ENCODE measurements around the gene PFKP. TPM values are rescaled to one million over a fixed set of nuclear protein-coding genes. Genes with fewer than 3 reads are reported as not detected.

The PFKP gene
- total RNA-seq, 4 donors from 2014 or later, result 54.9 to 79.3 (median 65.5) TPM

DNA sequence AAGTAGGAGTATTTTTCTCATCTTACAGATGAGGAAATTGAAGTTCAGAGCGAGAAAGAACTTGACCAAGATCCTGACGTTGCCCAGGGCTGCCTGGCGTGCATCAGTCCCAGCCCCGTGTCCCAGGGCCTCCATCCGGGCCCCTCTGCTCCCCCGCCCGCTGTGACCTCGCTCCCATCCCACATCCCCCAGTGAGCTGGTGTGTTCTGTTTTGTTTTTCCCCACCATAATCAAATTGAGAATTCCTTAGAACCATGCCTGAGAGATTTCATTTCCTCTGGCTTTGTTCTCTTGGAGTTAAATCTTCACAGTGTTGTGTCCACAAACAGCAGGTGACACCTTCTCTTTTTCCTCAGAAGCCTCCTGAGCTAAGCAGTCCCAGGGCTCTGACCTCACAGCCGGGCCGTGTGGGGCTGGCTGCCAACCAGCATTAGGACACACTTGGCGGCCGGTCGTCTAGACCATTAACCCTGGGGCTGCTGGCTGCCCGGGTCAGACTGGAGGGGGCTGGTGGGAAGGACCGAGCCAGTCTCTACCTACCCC lies 44.3 kb downstream of the PFKP start:
- WGBS, 2 donors, result 63 to 66% methylated on average over 15 of the region's 15 CpGs
- TF ChIP-seq, protein P1, sequence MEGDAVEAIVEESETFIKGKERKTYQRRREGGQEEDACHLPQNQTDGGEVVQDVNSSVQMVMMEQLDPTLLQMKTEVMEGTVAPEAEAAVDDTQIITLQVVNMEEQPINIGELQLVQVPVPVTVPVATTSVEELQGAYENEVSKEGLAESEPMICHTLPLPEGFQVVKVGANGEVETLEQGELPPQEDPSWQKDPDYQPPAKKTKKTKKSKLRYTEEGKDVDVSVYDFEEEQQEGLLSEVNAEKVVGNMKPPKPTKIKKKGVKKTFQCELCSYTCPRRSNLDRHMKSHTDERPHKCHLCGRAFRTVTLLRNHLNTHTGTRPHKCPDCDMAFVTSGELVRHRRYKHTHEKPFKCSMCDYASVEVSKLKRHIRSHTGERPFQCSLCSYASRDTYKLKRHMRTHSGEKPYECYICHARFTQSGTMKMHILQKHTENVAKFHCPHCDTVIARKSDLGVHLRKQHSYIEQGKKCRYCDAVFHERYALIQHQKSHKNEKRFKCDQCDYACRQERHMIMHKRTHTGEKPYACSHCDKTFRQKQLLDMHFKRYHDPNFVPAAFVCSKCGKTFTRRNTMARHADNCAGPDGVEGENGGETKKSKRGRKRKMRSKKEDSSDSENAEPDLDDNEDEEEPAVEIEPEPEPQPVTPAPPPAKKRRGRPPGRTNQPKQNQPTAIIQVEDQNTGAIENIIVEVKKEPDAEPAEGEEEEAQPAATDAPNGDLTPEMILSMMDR (IDR thresholded peaks at IDR 0.05), result no peak
- no peak for TF ChIP-seq POLR2A (IDR thresholded peaks at IDR 0.05)
- intact Hi-C loops (cut with DNase I; ENCODE audit: low total_unique reads), result no loop called here
- H3K4me3 ChIP-seq (ENCODE audit: low read depth, poor library complexity, severe bottlenecking), result no peak overlapping the region
- no peak for DNase-seq (ENCODE audit: low spot score in 2 of 2)

DNA sequence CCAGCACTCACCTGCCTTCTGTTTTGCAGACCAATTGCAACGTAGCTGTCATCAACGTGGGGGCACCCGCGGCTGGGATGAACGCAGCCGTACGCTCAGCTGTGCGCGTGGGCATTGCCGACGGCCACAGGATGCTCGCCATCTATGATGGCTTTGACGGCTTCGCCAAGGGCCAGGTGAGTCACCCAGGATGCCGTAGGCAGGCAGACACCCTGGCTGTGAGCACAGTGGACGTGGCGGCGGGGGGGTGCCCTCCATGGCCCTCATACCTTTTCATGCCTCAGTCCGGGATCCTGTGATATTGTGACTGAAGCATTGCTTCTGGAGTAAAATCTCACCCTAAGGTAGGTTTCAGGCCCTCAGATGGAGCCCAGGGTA lies 46.0 kb downstream of the PFKP start:
- DNase-seq (ENCODE audit: low spot score in 2 of 2), result no peak
- intact Hi-C loops (cut with DNase I; ENCODE audit: low total_unique reads), result no loop called here
- WGBS, 2 donors, result 91 to 98% methylated on average over 19 of the region's 19 CpGs
- no peak overlapping the region for H3K4me3 ChIP-seq (ENCODE audit: low read depth, poor library complexity, severe bottlenecking)
- no peak for TF ChIP-seq POLR2A (IDR thresholded peaks at IDR 0.05)
- TF ChIP-seq, protein P1 (IDR thresholded peaks at IDR 0.05), result no peak

DNA sequence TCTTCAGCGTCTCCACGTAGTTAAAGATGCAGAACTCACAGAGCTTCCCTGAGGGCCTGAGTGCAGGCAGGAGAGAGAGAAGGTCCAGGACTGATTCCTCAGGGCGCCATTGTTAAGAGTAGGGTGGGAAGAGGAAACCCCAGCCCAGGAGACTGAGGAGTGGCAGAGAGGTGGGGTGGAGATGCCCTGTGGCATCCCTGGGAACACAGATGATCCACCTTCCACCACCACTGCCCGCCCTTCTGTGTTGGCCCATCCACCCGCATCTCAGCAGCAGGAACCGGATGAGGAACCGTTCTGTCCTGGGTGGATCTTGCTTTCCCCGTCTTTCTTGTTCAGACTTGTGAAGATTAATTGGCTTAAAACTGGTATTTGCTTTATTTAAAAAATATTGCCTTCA lies 48.3 kb downstream of the PFKP start:
- intact Hi-C loops (cut with DNase I; ENCODE audit: low total_unique reads), result no loop called here
- no peak overlapping the region for H3K4me3 ChIP-seq (ENCODE audit: low read depth, poor library complexity, severe bottlenecking)
- WGBS, 2 donors, result 49 to 66% methylated on average over 8 of the region's 8 CpGs
- DNase-seq (ENCODE audit: low spot score in 2 of 2), result no peak
- TF ChIP-seq POLR2A (IDR thresholded peaks at IDR 0.05), result no peak
- TF ChIP-seq, protein P1 (IDR thresholded peaks at IDR 0.05), result no peak

DNA sequence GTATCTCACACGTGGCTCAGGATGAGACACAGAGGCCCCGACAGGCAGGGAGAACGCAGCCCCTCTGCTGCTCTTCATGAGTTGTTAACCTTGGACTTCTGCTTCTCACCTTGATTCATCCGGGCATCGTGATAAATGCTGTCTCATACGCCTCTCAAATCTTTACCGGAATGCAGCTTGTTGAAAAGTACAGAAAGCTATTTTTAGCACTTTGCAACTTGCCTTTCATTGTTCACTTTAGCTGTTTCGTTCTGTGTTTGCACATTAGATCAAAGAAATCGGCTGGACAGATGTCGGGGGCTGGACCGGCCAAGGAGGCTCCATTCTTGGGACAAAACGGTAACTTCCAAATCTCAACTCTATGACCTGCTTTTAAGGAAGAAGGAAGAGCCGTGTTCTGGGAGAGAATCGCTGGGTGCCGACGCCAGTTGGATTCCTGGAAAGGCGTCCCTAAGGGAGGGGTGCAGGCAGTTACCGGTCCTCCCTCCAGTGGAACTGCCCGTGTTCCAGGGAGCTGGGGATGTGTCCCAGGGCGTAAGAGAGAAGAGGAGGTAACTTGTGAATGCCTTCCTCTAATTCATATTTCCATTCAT lies 49.3 kb downstream of the PFKP start:
- WGBS, 2 donors, result 61 to 63% methylated on average over 20 of the region's 20 CpGs
- no peak overlapping the region for H3K4me3 ChIP-seq (ENCODE audit: low read depth, poor library complexity, severe bottlenecking)
- DNase-seq (ENCODE audit: low spot score in 2 of 2), result no peak
- TF ChIP-seq, protein P1 (IDR thresholded peaks at IDR 0.05), result no peak
- TF ChIP-seq POLR2A (IDR thresholded peaks at IDR 0.05), result no peak
- intact Hi-C loops (cut with DNase I; ENCODE audit: low total_unique reads), result no loop called here

DNA sequence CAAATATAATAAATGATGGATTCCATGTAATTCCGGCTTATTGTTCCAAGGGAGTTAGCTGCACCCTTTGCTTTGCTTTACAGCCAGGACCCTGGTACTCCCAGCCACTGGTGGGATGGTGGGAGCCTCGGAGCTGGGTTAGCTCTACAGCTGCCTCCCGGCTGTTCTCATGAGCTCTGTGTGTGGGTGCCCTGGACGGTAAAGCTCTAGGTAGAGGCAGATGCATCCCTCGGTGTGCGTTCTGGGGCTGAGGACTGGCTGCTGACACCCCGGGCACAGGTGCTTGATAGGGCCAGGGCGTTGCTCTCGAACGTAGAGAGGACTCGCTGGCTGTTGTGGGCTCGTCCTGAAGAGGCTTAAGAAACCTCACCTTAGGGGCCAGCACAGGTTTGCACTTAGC lies 50.1 kb downstream of the PFKP start:
- intact Hi-C loops (cut with DNase I; ENCODE audit: low total_unique reads), result no loop called here
- WGBS, 2 donors, result 96 to 97% methylated on average over 12 of the region's 12 CpGs
- DNase-seq (ENCODE audit: low spot score in 2 of 2), result no peak
- no peak overlapping the region for H3K4me3 ChIP-seq (ENCODE audit: low read depth, poor library complexity, severe bottlenecking)
- TF ChIP-seq, protein P1 (IDR thresholded peaks at IDR 0.05), result no peak
- no peak for TF ChIP-seq POLR2A (IDR thresholded peaks at IDR 0.05)

DNA sequence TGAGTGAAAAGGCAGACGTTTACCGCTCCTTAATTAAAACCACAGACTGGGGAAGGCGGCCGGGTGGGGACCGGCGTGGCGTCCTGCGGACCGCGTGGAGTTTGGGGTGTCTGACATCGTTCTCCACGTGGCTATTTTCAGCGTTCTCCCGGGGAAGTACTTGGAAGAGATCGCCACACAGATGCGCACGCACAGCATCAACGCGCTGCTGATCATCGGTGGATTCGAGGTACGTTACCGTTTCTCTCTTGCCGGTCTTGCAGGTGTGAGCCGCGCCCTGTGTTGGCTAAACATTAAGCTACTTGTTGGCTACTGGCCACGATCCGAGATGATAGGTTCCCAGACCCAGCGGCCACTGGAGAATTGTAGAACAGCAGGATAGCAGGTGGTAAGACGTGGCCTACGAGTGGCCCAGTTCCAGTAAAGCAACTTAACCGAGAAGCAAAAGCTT lies 51.3 kb downstream of the PFKP start:
- TF ChIP-seq POLR2A (IDR thresholded peaks at IDR 0.05), result no peak
- TF ChIP-seq, protein P1 (IDR thresholded peaks at IDR 0.05), result no peak
- WGBS, 2 donors, result 91 to 93% methylated on average over 32 of the region's 32 CpGs
- DNase-seq (ENCODE audit: low spot score in 2 of 2), result no peak
- no peak overlapping the region for H3K4me3 ChIP-seq (ENCODE audit: low read depth, poor library complexity, severe bottlenecking)
- intact Hi-C loops (cut with DNase I; ENCODE audit: low total_unique reads), result no loop called here

All from lower leg skin (tissue), 4 donors.